ENCODE data around the gene NAT16. TPM values are rescaled to one million over a fixed set of nuclear protein-coding genes. Genes with fewer than 3 reads are reported as not detected.

Gene NAT16
- total and polyA plus RNA-seq, 10 of the 15 experiments (the other 5 are each of a cell fraction or from before 2014, with no cell fraction given), result not detected

DNA sequence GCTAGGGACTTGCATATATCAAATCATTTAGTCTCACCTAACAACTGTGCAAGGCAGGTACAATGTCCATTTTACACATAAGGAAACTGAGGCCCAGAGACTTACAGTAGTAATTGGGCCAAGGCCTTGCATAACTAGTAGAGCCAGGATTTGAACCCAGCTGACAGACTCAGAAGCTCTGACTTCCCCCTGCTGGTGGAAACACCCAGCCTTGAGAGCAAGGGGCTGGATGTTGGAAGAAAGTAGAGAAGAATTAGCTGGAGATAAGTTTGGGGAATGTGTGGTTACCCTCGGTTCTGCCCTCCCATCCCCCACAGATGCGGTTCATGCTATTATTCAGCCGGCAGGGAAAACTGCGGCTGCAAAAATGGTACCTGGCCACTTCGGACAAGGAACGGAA is 23.8 kb downstream of the NAT16 start:
- TF ChIP-seq IRF4 (IDR thresholded peaks at IDR 0.05; ENCODE audit: low read depth, low read length) (no peak), SUPT20H (IDR thresholded peaks at IDR 0.05; ENCODE audit: borderline replicate concordance, control insufficient read depth, low read depth, low read length) (no peak)
- TF ChIP-seq, protein P1, sequence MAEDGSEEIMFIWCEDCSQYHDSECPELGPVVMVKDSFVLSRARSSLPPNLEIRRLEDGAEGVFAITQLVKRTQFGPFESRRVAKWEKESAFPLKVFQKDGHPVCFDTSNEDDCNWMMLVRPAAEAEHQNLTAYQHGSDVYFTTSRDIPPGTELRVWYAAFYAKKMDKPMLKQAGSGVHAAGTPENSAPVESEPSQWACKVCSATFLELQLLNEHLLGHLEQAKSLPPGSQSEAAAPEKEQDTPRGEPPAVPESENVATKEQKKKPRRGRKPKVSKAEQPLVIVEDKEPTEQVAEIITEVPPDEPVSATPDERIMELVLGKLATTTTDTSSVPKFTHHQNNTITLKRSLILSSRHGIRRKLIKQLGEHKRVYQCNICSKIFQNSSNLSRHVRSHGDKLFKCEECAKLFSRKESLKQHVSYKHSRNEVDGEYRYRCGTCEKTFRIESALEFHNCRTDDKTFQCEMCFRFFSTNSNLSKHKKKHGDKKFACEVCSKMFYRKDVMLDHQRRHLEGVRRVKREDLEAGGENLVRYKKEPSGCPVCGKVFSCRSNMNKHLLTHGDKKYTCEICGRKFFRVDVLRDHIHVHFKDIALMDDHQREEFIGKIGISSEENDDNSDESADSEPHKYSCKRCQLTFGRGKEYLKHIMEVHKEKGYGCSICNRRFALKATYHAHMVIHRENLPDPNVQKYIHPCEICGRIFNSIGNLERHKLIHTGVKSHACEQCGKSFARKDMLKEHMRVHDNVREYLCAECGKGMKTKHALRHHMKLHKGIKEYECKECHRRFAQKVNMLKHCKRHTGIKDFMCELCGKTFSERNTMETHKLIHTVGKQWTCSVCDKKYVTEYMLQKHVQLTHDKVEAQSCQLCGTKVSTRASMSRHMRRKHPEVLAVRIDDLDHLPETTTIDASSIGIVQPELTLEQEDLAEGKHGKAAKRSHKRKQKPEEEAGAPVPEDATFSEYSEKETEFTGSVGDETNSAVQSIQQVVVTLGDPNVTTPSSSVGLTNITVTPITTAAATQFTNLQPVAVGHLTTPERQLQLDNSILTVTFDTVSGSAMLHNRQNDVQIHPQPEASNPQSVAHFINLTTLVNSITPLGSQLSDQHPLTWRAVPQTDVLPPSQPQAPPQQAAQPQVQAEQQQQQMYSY (CRISPR knock-in tag; IDR thresholded peaks at IDR 0.05), result no peak
- TF ChIP-seq, protein P2, sequence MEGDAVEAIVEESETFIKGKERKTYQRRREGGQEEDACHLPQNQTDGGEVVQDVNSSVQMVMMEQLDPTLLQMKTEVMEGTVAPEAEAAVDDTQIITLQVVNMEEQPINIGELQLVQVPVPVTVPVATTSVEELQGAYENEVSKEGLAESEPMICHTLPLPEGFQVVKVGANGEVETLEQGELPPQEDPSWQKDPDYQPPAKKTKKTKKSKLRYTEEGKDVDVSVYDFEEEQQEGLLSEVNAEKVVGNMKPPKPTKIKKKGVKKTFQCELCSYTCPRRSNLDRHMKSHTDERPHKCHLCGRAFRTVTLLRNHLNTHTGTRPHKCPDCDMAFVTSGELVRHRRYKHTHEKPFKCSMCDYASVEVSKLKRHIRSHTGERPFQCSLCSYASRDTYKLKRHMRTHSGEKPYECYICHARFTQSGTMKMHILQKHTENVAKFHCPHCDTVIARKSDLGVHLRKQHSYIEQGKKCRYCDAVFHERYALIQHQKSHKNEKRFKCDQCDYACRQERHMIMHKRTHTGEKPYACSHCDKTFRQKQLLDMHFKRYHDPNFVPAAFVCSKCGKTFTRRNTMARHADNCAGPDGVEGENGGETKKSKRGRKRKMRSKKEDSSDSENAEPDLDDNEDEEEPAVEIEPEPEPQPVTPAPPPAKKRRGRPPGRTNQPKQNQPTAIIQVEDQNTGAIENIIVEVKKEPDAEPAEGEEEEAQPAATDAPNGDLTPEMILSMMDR (IDR thresholded peaks at IDR 0.05 in 2 of 3, conservative IDR thresholded peaks at IDR 0.05 in 1 of 3; ENCODE audit: control insufficient read depth in 2 of 3, extremely low read depth in 1 of 3, insufficient read depth in 1 of 3, low read depth in 3 of 3, low read length in 3 of 3), result peak in 1 of 3 experiments; percentile 20; a peak in 1 of 6 replicates
- TF ChIP-seq, protein P3, sequence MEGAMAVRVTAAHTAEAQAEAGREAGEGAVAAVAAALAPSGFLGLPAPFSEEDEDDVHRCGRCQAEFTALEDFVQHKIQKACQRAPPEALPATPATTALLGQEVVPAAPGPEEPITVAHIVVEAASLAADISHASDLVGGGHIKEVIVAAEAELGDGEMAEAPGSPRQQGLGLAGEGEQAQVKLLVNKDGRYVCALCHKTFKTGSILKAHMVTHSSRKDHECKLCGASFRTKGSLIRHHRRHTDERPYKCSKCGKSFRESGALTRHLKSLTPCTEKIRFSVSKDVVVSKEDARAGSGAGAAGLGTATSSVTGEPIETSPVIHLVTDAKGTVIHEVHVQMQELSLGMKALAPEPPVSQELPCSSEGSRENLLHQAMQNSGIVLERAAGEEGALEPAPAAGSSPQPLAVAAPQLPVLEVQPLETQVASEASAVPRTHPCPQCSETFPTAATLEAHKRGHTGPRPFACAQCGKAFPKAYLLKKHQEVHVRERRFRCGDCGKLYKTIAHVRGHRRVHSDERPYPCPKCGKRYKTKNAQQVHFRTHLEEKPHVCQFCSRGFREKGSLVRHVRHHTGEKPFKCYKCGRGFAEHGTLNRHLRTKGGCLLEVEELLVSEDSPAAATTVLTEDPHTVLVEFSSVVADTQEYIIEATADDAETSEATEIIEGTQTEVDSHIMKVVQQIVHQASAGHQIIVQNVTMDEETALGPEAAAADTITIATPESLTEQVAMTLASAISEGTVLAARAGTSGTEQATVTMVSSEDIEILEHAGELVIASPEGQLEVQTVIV (IDR thresholded peaks at IDR 0.05; ENCODE audit: borderline replicate concordance, partially characterized antibody), result no peak
- ATAC-seq (no peak), FAIRE-seq (no peak), DNase-seq (ENCODE audit: low read depth, low spot score) (no peak)
- CTCF ChIA-PET, result interaction anchor here (1.0 to 7.8 kb wide), 7 partner anchors 9 to 62 kb away, joined by 3 to 112 read pairs (median 4); partner anchors contain the start of genes SERPINE1, VGF and ZNHIT1
- POLR2A ChIA-PET, result interaction anchor here (1.5 to 2.0 kb wide), 2 partner anchors 9 to 14 kb away, joined by 5 read pairs; partner anchors contain the start of gene VGF
- no peak overlapping the region for H3K9ac ChIP-seq (ENCODE audit: control insufficient read depth, insufficient read depth, low read length)
- no peaks in the 10 kb centered on the region for H3K27me3 ChIP-seq (replicated peaks in 1 of 2; ENCODE audit: control insufficient read depth in 2 of 2, insufficient read depth in 2 of 2, low read length in 1 of 2)
- H3K4me2 ChIP-seq (ENCODE audit: control insufficient read depth, insufficient read depth), result no peak overlapping the region
- WGBS (ENCODE audit: insufficient coverage, insufficient replicate concordance, low lambda C conversion rate, missing lambda C conversion rate), result 91% methylated on average over 6 of the region's 6 CpGs
- no peak overlapping the region for H3K4me3 ChIP-seq
- H3K9me3 ChIP-seq (replicated peaks; ENCODE audit: control insufficient read depth, insufficient read depth, low read length), result no peaks in the 10 kb centered on the region
- peaks cover 3% of the 10 kb centered on the region; the same call in 1 of the 2 replicates for H3K4me1 ChIP-seq (ENCODE audit: control insufficient read depth, insufficient read depth, low read length)
- SMC1A ChIA-PET (ENCODE audit: uncharacterized antibody, unreplicated experiment), result interaction anchor here (1.0 to 2.3 kb wide), 3 partner anchors 12 to 36 kb away, joined by 3 to 10 read pairs (median 3); no protein-coding TSS in a partner anchor
- H2AFZ ChIP-seq (ENCODE audit: control insufficient read depth, low read depth, low read length), result no peak overlapping the region
- no TSS peak for BruUV-seq (replicated peaks)
- RAD21 ChIA-PET (ENCODE audit: unreplicated experiment), result interaction anchor here (0.6 to 3.0 kb wide), 2 partner anchors 10 to 12 kb away, joined by 3 to 20 read pairs; no protein-coding TSS in a partner anchor
- no peak overlapping the region for H3K27ac ChIP-seq (ENCODE audit: control insufficient read depth, insufficient read depth)
- peaks cover 9% of the 10 kb centered on the region for H3K79me2 ChIP-seq (ENCODE audit: control insufficient read depth, insufficient read depth, low read length)
- H3K36me3 ChIP-seq (ENCODE audit: control insufficient read depth in 2 of 2, insufficient read depth in 2 of 2, low read length in 1 of 2), result peaks cover 5 to 7% of the 10 kb centered on the region in 2 experiments
- intact Hi-C loops (cut with micrococcal nuclease; ENCODE audit: unreplicated experiment), result no loop called here
- H4K20me1 ChIP-seq (ENCODE audit: control insufficient read depth, insufficient read depth), result no peaks in the 10 kb centered on the region
- in situ Hi-C loops (cut with MboI), result no loop called here

Data from GM12878 (cell line).